Retinal pigment epithelial cell (primary cell): Measurements from ENCODE around the gene HIP1R.

Experiments
- DNase-seq: peaks from one replicate; pipeline ENCODE4 v3.0.0-alpha.2; 2010; ENCODE audit warnings: low read depth
- H3K4me3 ChIP-seq: 2 replicates; pipeline ENCODE4 v1.5.1; 2011; ENCODE audit warnings: mild to moderate bottlenecking, low read length, control low read depth, moderate library complexity
- CTCF ChIP-seq: conservative IDR thresholded peaks from 2 replicates; pipeline ENCODE4 v1.5.1; 2011; ENCODE audit warnings: low read depth, low read length, control low read depth, inconsistent platforms

HIP1R gene

DNA sequence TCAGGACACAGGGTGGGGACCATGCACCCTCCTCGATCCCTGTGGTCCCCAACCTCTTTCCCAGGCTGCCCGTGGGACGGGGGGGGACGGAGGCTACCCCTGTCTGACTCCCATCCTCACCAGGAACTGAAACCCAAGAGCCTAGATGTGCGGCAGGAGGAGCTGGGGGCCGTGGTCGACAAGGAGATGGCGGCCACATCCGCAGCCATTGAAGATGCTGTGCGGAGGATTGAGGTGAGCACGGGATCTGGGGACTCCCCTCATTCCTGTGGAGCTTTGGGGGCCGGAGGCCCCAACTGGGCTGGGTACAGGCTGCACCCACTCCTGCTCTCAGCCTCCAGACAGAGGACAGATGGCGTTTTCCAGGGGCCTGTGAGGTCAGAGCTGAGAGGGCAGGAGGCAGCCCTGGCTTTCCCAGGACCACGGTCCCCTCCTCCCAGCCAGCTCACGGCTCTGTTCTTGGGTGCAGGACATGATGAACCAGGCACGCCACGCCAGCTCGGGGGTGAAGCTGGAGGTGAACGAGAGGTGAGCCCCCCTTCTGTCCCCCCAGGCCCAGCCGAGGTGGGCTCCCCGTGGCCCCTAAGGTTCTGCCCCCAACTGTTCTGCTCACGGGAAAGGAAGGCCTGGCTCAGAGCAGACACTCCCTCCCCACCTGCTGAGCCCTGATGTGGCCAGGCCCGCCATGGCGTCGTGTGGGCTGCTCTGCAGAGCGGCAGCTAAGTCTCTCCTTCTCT, 24.2 kb downstream of the HIP1R start:
- no peak for TF ChIP-seq CTCF
- no peak for DNase-seq
- no peak overlapping the region for H3K4me3 ChIP-seq

DNA sequence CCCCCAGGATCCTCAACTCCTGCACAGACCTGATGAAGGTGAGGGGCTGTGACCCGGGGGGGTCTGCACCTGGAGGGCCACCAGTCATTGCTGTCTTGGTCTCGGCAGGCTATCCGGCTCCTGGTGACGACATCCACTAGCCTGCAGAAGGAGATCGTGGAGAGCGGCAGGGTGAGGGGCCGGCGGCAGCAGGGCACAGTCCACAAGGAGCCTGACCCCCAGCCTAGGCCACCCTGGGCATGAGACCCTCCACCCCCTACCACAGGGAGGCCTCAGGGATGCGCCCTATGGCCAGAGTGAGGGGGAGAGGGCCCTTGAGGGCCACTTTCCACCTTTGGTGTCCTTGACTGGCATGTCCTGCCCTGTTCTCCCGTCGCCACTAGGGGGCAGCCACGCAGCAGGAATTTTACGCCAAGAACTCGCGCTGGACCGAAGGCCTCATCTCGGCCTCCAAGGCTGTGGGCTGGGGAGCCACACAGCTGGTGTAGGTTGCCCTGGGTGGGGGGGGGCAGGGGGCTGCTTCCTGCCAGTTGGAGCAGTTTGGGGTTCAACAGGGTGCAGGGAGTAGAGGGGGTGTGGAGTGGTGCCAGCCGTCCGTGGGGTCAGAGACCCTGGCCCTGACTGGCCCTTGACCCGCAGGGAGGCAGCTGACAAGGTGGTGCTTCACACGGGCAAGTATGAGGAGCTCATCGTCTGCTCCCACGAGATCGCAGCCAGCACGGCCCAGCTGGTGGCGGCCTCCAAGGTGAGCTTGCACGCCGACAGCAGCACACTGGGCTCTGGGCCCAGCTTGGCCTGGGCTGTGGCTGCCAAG, 25.0 kb downstream of the HIP1R start:
- no peak for DNase-seq
- peak; percentile 87 for TF ChIP-seq CTCF
- no peak overlapping the region for H3K4me3 ChIP-seq

- H3K4me3 ChIP-seq = no peak overlapping the region
- DNase-seq = no peak
- no peak for TF ChIP-seq CTCF
These were observed 25.8 kb downstream of the HIP1R start for GRCh38 chr12:122860854-122861586.

GRCh38 chr12:122861587-122861970, 26.3 kb downstream of the HIP1R start:
- TF ChIP-seq CTCF = no peak
- no peak for DNase-seq

DNA sequence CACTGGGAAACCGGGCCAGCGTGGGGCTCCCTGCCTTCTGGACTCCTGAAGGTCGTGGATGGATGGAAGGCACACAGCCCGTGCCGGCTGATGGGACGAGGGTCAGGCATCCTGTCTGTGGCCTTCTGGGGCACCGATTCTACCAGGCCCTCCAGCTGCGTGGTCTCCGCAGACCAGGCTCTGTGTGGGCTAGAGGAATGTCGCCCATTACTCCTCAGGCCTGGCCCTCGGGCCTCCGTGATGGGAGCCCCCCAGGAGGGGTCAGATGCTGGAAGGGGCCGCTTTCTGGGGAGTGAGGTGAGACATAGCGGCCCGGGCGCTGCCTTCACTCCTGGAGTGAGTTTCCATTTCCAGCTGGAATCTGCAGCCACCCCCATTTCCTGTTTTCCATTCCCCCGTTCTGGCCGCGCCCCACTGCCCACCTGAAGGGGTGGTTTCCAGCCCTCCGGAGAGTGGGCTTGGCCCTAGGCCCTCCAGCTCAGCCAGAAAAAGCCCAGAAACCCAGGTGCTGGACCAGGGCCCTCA, 26.9 kb downstream of the HIP1R start:
- DNase-seq = no peak
- no peak for TF ChIP-seq CTCF
- H3K4me3 ChIP-seq = no peak overlapping the region

More at GRCh38 chr12:122861587-122861970, 26.3 kb downstream of the HIP1R start:
- H3K4me3 ChIP-seq = no peak overlapping the region

DNA sequence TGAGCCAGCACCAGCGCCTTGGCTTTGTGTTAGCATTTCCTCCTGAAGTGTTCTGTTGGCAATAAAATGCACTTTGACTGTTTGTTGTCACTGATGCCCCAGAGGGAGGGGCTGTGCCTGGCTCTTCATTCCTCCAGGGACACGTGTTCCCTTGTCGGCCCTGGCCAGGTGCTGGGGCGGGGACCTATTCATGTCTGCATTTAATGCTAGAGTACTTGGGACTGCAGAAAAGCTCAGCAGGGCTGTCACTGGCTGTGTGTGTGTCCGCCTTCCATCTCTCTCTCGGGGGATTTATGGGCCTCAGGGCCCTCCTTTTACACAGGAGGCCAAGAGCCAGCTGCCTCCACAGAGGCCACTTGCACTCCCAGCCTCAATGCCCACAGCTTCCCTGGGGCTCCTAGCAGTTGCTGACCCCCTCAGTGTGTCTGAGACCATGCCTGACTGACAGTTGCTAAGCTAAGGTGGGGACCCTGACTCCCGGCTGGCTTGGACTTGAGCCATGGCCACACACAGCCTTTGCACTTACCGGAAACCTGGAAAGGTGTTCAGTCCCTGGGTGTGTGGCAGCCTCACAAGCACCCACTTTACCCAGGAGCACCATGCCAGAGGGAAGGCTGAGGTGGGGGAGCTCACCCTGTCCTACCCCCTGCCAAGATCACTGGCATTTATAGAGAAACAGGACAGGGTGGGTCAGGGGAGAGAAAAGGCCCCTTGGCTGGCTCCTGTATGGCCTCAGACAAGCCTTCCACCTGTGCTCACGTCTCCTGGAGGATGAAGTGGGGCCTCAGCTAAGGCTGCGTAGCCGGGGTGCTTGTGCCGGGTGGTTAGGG, 27.8 kb downstream of the HIP1R start:
- DNase-seq = no peak
- no peak for TF ChIP-seq CTCF
- H3K4me3 ChIP-seq = no peak overlapping the region
